HL-60 (cell line): ENCODE data around the gene JDP2.

Experiments
- CTCF ChIP-seq: IDR thresholded peaks from one replicate; pipeline ENCODE4 v1.5.1; 2011; ENCODE audit warnings: low read length, control low read depth, inconsistent platforms; ENCODE audit not compliant: insufficient read depth
- REST ChIP-seq: IDR thresholded peaks from 2 replicates; pipeline ENCODE4 v1.6.1; 2012; ENCODE audit warnings: low read depth; ENCODE audit not compliant: insufficient replicate concordance
- SPI1 ChIP-seq: IDR thresholded peaks from 2 replicates; pipeline ENCODE4 v1.6.1; 2012; ENCODE audit warnings: low read depth, mild to moderate bottlenecking, borderline replicate concordance

- TF ChIP-seq CTCF: no peak
- no peak for TF ChIP-seq SPI1
- no peak for TF ChIP-seq REST
These were observed 16.6 kb upstream of the JDP2 start for GRCh38 chr14:75411214-75411540.
